Measurements from ENCODE around the gene BRAT1. TPM values are rescaled to one million over a fixed set of nuclear protein-coding genes. Genes with fewer than 3 reads are reported as not detected.
A peak's percentile ranks its signal among the peaks of the same experiment; 100 is the strongest.

Gene BRAT1
- total RNA-seq, 1 donor from 2014 or later = 24.1 TPM

GRCh38 chr7:2508327-2509215 is 46.8 kb downstream of the BRAT1 start:
- ATAC-seq (peak; percentile 60), DNase-seq (peak; percentile 86)
- no peaks in the 10 kb centered on the region for H3K36me3 ChIP-seq
- no peaks in the 10 kb centered on the region for H3K9me3 ChIP-seq
- H3K4me1 ChIP-seq = peaks cover 52% of the 10 kb centered on the region
- peak overlapping the region; percentile 5 for H3K4me3 ChIP-seq
- intact Hi-C loops (cut with DNase I) = no loop called here
- H3K27ac ChIP-seq = peak overlapping the region; percentile 58
- H3K27me3 ChIP-seq = no peaks in the 10 kb centered on the region
- TF ChIP-seq CTCF (IDR thresholded peaks at IDR 0.05) = no peak

GRCh38 chr7:2507917-2508306 is 47.4 kb downstream of the BRAT1 start:
- intact Hi-C loops (cut with DNase I) = no loop called here
- H3K4me1 ChIP-seq = peaks cover 52% of the 10 kb centered on the region
- H3K9me3 ChIP-seq = no peaks in the 10 kb centered on the region
- no peak for TF ChIP-seq CTCF (IDR thresholded peaks at IDR 0.05)
- no peaks in the 10 kb centered on the region for H3K36me3 ChIP-seq
- ATAC-seq (no peak), DNase-seq (no peak)
- peak overlapping the region; percentile 58 for H3K27ac ChIP-seq
- H3K4me3 ChIP-seq = peak overlapping the region; percentile 5
- H3K27me3 ChIP-seq = no peaks in the 10 kb centered on the region

- Histone ChIP-seq H3K9me3 (no peaks in the 10 kb centered on the region), H3K36me3 (no peaks in the 10 kb centered on the region), H3K4me1 (peaks cover 47% of the 10 kb centered on the region), H3K27me3 (no peaks in the 10 kb centered on the region), H3K4me3 (no peak overlapping the region), H3K27ac (no peak overlapping the region)
- intact Hi-C loops (cut with DNase I) = no loop called here
- TF ChIP-seq CTCF (IDR thresholded peaks at IDR 0.05) = no peak
- DNase-seq (no peak), ATAC-seq (no peak)
These were observed 48.0 kb downstream of the BRAT1 start for GRCh38 chr7:2507208-2507916.

- no peaks in the 10 kb centered on the region for H3K9me3 ChIP-seq
- no peaks in the 10 kb centered on the region for H3K36me3 ChIP-seq
- no peak for TF ChIP-seq CTCF (IDR thresholded peaks at IDR 0.05)
- intact Hi-C loops (cut with DNase I) = no loop called here
- DNase-seq (no peak), ATAC-seq (no peak)
- H3K27ac ChIP-seq = no peak overlapping the region
- peaks cover 28% of the 10 kb centered on the region for H3K4me1 ChIP-seq
- no peaks in the 10 kb centered on the region for H3K27me3 ChIP-seq
- no peak overlapping the region for H3K4me3 ChIP-seq
These were observed 49.9 kb downstream of the BRAT1 start for GRCh38 chr7:2505401-2505800.

- DNase-seq (no peak), ATAC-seq (no peak)
- Histone ChIP-seq H3K4me1 (peaks cover 23% of the 10 kb centered on the region), H3K4me3 (no peak overlapping the region), H3K27ac (no peak overlapping the region), H3K36me3 (no peaks in the 10 kb centered on the region), H3K27me3 (no peaks in the 10 kb centered on the region), H3K9me3 (no peaks in the 10 kb centered on the region)
- TF ChIP-seq CTCF (IDR thresholded peaks at IDR 0.05) = no peak
- intact Hi-C loops (cut with DNase I) = no loop called here
These were observed 50.4 kb downstream of the BRAT1 start for GRCh38 chr7:2504889-2505375.

Data from upper lobe of right lung (tissue), 1 donor.